ENCODE results near the gene FAM117A. TPM values are rescaled to one million over a fixed set of nuclear protein-coding genes. Genes with fewer than 3 reads are reported as not detected.

The FAM117A gene
- total and polyA plus RNA-seq, 2 of the 4 experiments (the other 2 are of a cell fraction): 0.72 to 3.4 TPM

DNA sequence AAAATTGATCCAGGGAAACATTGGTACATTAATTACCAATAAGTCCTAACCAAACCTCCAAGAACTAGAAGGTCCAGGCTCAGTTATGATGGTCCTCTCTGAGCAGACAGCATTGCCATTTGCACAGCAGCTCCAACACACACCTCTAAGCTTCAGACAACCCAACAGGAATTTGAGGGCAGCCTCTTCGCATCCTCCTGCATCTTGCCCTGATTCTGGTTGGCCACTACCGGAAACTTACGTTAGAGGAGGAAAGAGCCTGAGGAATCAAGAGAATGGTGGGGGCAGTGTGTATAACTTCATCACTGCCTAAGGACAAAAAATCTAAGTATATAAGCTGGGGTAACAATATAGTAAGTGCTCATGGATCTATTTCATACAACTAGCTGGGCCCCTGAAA is 15.7 kb downstream of the FAM117A start:
- Histone ChIP-seq H2BK15ac (ENCODE audit: low read depth, low read length) (no peak overlapping the region), H3K4me3 (ENCODE audit: insufficient read depth, low read depth, low read length) (no peak overlapping the region), H3K27ac (ENCODE audit: insufficient read depth, low read length) (no peak overlapping the region), H4K5ac (ENCODE audit: low read depth, low read length) (no peak overlapping the region), H3K36me3 (ENCODE audit: control insufficient read depth, insufficient read depth, low read length) (no peaks in the 10 kb centered on the region), H3K23ac (ENCODE audit: low read depth, low read length) (no peak overlapping the region), H3K79me1 (ENCODE audit: low read depth in 1 of 2, low read length in 2 of 2) (no peaks in the 10 kb centered on the region), H2BK120ac (ENCODE audit: low read depth, low read length) (no peak overlapping the region), H3K4me2 (ENCODE audit: low read depth, low read length) (no peak overlapping the region), H3K4me1 (ENCODE audit: control insufficient read depth, insufficient read depth, low read length) (no peaks in the 10 kb centered on the region), H4K20me1 (ENCODE audit: insufficient read depth, low read length) (no peaks in the 10 kb centered on the region), H3K14ac (replicated peaks; ENCODE audit: low read depth, low read length) (no peak overlapping the region), H3K9me1 (ENCODE audit: insufficient read depth, low read length) (0 out of 2 replicates have a peak, but pooled peaks cover 3% of the 10 kb centered on the region), H3K56ac (ENCODE audit: extremely low read depth, insufficient read depth, low read length) (no peak overlapping the region), H3K9me3 (ENCODE audit: control insufficient read depth, insufficient read depth, low read length) (no peaks in the 10 kb centered on the region), H2AK5ac (ENCODE audit: low read depth, low read length) (no peak overlapping the region), H4K8ac (ENCODE audit: low read depth in 2 of 2, low read length in 2 of 2) (no peak overlapping the region), H2AK9ac (replicated peaks; ENCODE audit: low read depth, low read length, poor library complexity) (no peak overlapping the region), H2BK5ac (ENCODE audit: low read depth, low read length, poor library complexity, severe bottlenecking) (no peak overlapping the region), H2AFZ (replicated peaks; ENCODE audit: low read length, poor library complexity) (no peak overlapping the region), H3K18ac (ENCODE audit: low read depth, low read length) (no peak overlapping the region), H3K27me3 (ENCODE audit: control insufficient read depth, insufficient read depth, low read length) (peaks cover 1% of the 10 kb centered on the region; the same call in 1 of the 2 replicates), H3K9ac (ENCODE audit: low read depth, low read length) (no peak overlapping the region), H3K4ac (ENCODE audit: low read depth, low read length) (no peak overlapping the region), H2BK20ac (ENCODE audit: low read depth, low read length) (no peak overlapping the region), H4K91ac (ENCODE audit: insufficient read depth, low read depth, low read length) (no peak overlapping the region)
- no CpG with 5 or more reads among the region's 3 CpGs for WGBS, 2 experiments (ENCODE audit: extremely low coverage in 2 of 2, insufficient read length in 1 of 2)
- DNase-seq (no peak), ATAC-seq (ENCODE audit: low read depth) (no peak)
- ChIA-PET CTCF (interaction anchor here (0.6 kb wide), 1 partner anchor 406 kb away, joined by 7 read pairs; no protein-coding TSS in a partner anchor), POLR2A (ENCODE audit: unreplicated experiment) (no interaction called here)
- TF ChIP-seq, protein P1, sequence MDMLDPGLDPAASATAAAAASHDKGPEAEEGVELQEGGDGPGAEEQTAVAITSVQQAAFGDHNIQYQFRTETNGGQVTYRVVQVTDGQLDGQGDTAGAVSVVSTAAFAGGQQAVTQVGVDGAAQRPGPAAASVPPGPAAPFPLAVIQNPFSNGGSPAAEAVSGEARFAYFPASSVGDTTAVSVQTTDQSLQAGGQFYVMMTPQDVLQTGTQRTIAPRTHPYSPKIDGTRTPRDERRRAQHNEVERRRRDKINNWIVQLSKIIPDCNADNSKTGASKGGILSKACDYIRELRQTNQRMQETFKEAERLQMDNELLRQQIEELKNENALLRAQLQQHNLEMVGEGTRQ (IDR thresholded peaks at IDR 0.05; ENCODE audit: low read depth, low read length): no peak
- TF ChIP-seq, protein P2, sequence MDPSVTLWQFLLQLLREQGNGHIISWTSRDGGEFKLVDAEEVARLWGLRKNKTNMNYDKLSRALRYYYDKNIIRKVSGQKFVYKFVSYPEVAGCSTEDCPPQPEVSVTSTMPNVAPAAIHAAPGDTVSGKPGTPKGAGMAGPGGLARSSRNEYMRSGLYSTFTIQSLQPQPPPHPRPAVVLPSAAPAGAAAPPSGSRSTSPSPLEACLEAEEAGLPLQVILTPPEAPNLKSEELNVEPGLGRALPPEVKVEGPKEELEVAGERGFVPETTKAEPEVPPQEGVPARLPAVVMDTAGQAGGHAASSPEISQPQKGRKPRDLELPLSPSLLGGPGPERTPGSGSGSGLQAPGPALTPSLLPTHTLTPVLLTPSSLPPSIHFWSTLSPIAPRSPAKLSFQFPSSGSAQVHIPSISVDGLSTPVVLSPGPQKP (IDR thresholded peaks at IDR 0.05; ENCODE audit: borderline replicate concordance, low read depth, low read length): no peak
- no peak for TF ChIP-seq MAFK (IDR thresholded peaks at IDR 0.05; ENCODE audit: low read depth, low read length)
- TF ChIP-seq BHLHE40 (IDR thresholded peaks at IDR 0.05; ENCODE audit: low read depth, low read length): no peak
- TF ChIP-seq RFX5 (IDR thresholded peaks at IDR 0.05; ENCODE audit: low read depth, low read length): no peak
- no peak for TF ChIP-seq CEBPB (IDR thresholded peaks at IDR 0.05; ENCODE audit: low read depth, low read length)
- TF ChIP-seq NFE2L2 (IDR thresholded peaks at IDR 0.05; ENCODE audit: low read depth, low read length): no peak
- no peak for TF ChIP-seq MAZ (IDR thresholded peaks at IDR 0.05; ENCODE audit: borderline replicate concordance, low read depth, low read length)
- TF ChIP-seq CTCF (conservative IDR thresholded peaks at IDR 0.05; ENCODE audit: low read depth, low read length): no peak
- no peak for TF ChIP-seq FOS (IDR thresholded peaks at IDR 0.05; ENCODE audit: low read depth, low read length)
- no peak for TF ChIP-seq RCOR1 (IDR thresholded peaks at IDR 0.05; ENCODE audit: insufficient replicate concordance, low read length)
- no peak for TF ChIP-seq RAD21 (IDR thresholded peaks at IDR 0.05; ENCODE audit: low read length)
- no peak for TF ChIP-seq MXI1 (IDR thresholded peaks at IDR 0.05; ENCODE audit: borderline replicate concordance, low read depth, low read length)
- no peak for TF ChIP-seq SMC3 (IDR thresholded peaks at IDR 0.05; ENCODE audit: low read depth, low read length)
- TF ChIP-seq POLR2A (IDR thresholded peaks at IDR 0.05; ENCODE audit: low read depth, low read length): no peak
- TF ChIP-seq CHD1 (IDR thresholded peaks at IDR 0.05; ENCODE audit: low read depth, low read length): no peak
- in situ Hi-C loops (cut with MboI; ENCODE audit: low sequenced_read_pairs) (no loop called here), intact Hi-C loops (cut with micrococcal nuclease) (no loop called here), dilution Hi-C loops (cut with HindIII; ENCODE audit: low sequenced_read_pairs, unreplicated experiment) (no loop called here)
- BruUV-seq (replicated peaks): no TSS peak
